Type B pancreatic cell (in vitro differentiated cells): ENCODE data around the gene CDRT4. TPM values are rescaled to one million over a fixed set of nuclear protein-coding genes. Genes with fewer than 3 reads are reported as not detected.

Experiments used
- DNase-seq: peaks from one replicate; pipeline ENCODE4 v3.0.0; 2021; ENCODE audit warnings: mixed read lengths; ENCODE audit not compliant: unreplicated experiment; ENCODE audit errors: extremely low spot score
- H3K27ac Mint-ChIP-seq: 2 replicates; pipeline ENCODE4 v1.8.0; 2021; ENCODE audit warnings: mild to moderate bottlenecking, mixed read lengths
- H3K27me3 Mint-ChIP-seq: 2 replicates; pipeline ENCODE4 v1.8.0; 2021; ENCODE audit warnings: mixed read lengths
- H3K36me3 Mint-ChIP-seq: 2 replicates; pipeline ENCODE4 v1.8.0; 2021; ENCODE audit warnings: mixed read lengths
- H3K4me1 Mint-ChIP-seq: one replicate; pipeline ENCODE4 v1.8.0; 2021; ENCODE audit warnings: mixed read lengths; ENCODE audit not compliant: unreplicated experiment
- H3K4me3 Mint-ChIP-seq: 2 replicates; pipeline ENCODE4 v1.8.0; 2021; ENCODE audit warnings: mild to moderate bottlenecking, mixed read lengths
- H3K9me3 Mint-ChIP-seq: 2 replicates; pipeline ENCODE4 v1.8.0; 2021; ENCODE audit warnings: mixed read lengths
- total RNA-seq: library from RNA; stranded (reverse); gene quantifications from 2 replicates; pipeline ENCODE4 v1.2.1, GENCODE V29; 2021; ENCODE audit warnings: low replicate concordance
- TF ChIP-seq, protein P1 (sequence below): fragments of 200-600 bp; sonication (generic); conservative IDR thresholded peaks from 2 replicates; pipeline ENCODE4 v1.5.0; 2021; ENCODE audit warnings: antibody characterized with exemption, mild to moderate bottlenecking

CDRT4 gene
- total RNA-seq, 1 donor from 2014 or later: 12.9 TPM

DNA sequence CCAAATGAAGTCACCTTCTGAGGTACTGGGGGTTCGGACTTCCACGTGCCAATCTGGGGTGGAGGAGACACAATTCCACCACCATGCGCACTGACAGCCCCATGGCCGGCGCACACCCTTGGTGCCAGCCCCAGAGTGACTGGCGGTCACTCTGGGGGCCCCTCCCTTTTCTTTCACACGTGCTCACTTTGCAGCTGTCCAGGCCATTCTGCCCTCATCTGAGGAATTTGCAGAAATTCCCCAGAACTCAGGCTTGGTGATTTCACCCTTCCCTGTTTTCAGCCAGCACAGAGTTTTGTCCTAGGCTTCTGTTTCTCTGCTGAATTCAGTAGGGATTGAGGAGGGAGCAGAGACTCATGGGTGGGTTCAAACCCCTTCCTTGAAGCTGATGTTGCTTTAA lies 54.8 kb downstream of the CDRT4 start:
- Mint-ChIP-seq H3K27ac (no peak overlapping the region), H3K27me3 (peaks cover 3% of the 10 kb centered on the region), H3K4me1 (no peaks in the 10 kb centered on the region), H3K4me3 (no peak overlapping the region), H3K36me3 (no peaks in the 10 kb centered on the region), H3K9me3 (no peaks in the 10 kb centered on the region)
- TF ChIP-seq, protein P1, sequence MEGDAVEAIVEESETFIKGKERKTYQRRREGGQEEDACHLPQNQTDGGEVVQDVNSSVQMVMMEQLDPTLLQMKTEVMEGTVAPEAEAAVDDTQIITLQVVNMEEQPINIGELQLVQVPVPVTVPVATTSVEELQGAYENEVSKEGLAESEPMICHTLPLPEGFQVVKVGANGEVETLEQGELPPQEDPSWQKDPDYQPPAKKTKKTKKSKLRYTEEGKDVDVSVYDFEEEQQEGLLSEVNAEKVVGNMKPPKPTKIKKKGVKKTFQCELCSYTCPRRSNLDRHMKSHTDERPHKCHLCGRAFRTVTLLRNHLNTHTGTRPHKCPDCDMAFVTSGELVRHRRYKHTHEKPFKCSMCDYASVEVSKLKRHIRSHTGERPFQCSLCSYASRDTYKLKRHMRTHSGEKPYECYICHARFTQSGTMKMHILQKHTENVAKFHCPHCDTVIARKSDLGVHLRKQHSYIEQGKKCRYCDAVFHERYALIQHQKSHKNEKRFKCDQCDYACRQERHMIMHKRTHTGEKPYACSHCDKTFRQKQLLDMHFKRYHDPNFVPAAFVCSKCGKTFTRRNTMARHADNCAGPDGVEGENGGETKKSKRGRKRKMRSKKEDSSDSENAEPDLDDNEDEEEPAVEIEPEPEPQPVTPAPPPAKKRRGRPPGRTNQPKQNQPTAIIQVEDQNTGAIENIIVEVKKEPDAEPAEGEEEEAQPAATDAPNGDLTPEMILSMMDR: no peak
- no peak for DNase-seq

- Mint-ChIP-seq H3K9me3 (no peaks in the 10 kb centered on the region), H3K27ac (no peak overlapping the region), H3K27me3 (peaks cover 3% of the 10 kb centered on the region), H3K4me3 (no peak overlapping the region), H3K36me3 (no peaks in the 10 kb centered on the region), H3K4me1 (no peaks in the 10 kb centered on the region)
- DNase-seq: no peak
- TF ChIP-seq, protein P1: no peak
Measured at GRCh38 chr17:15411384-15412198, 55.8 kb downstream of the CDRT4 start.

DNA sequence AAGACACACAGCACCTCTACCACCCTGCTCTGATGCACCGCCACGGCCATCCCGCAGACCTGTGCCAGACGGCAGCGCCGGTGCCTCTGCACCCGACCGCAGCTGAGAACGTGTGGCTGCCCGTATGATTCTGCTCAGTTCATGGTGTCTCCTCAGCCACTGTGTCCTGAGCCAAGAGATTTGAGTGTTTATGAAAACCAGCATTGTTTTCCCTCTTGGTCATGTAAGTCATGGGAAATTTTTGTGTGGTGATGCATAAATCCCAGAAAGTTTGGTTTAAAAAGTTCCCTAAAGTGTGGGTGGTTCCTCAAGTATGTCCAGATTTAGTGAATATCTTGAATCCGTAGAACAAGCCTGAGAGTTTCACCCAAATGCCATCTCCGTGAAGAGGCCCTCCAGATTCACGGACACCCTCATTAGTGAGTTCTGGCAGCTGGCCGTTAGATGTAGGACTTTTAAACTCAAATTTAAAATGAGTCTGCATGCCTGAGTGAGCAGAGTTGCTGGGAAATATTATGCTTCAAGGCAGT lies 57.6 kb downstream of the CDRT4 start:
- Mint-ChIP-seq H3K9me3 (no peaks in the 10 kb centered on the region), H3K4me3 (no peak overlapping the region), H3K27ac (no peak overlapping the region)

DNA sequence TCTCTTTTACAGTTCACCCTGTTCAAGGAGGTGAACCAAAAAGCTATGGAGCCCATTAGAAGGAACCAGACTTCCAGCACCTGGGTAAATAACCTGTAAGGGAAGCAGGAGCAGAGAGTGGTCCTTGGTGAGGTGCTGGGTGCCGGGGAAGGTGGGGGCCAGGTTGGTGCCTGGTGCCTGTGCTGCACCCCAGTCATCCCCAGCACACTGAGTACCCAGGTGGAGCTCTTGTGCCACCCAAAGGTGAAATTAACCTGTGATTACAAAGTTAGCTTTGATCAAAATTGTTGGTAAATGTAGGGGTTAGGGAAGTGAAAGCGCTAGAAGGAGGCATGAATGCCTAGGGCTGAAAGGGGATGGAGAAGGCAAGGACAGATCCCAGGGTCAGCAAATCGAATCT lies 58.6 kb downstream of the CDRT4 start:
- H3K27me3 Mint-ChIP-seq: peaks cover 3% of the 10 kb centered on the region
- no peak for DNase-seq
- no peaks in the 10 kb centered on the region for H3K9me3 Mint-ChIP-seq
- no peak overlapping the region for H3K4me3 Mint-ChIP-seq
- no peaks in the 10 kb centered on the region for H3K36me3 Mint-ChIP-seq
- no peak overlapping the region for H3K27ac Mint-ChIP-seq
- TF ChIP-seq, protein P1: no peak
- H3K4me1 Mint-ChIP-seq: peaks cover 4% of the 10 kb centered on the region

More for the DNA sequence above, 57.6 kb downstream of the CDRT4 start:
- DNase-seq: no peak
- no peaks in the 10 kb centered on the region for H3K36me3 Mint-ChIP-seq
- H3K4me1 Mint-ChIP-seq: no peaks in the 10 kb centered on the region
- peaks cover 3% of the 10 kb centered on the region for H3K27me3 Mint-ChIP-seq
- TF ChIP-seq, protein P1: no peak

DNA sequence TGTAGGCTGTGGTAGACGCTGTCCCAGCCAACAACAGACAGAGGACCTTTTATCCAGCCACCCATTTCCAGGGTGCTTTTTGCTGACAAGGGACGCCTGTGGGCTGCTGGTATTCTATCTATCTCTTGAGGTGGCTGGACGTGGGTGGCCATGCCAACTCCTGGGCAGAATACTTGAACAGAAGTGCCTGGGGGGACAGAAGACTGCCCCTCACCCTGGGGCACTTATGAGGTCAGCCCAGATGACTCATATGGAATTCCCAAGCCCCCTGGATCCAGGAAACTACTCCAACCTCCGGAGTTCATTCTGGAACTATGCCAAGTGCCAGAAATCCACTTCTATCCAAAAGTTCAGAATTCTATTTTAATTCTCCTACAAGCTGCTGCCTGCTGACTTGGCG lies 61.3 kb downstream of the CDRT4 start:
- Mint-ChIP-seq H3K36me3 (no peaks in the 10 kb centered on the region), H3K4me3 (no peak overlapping the region), H3K4me1 (peaks cover 4% of the 10 kb centered on the region), H3K27ac (no peak overlapping the region), H3K27me3 (no peaks in the 10 kb centered on the region), H3K9me3 (no peaks in the 10 kb centered on the region)
- TF ChIP-seq, protein P1: no peak
- no peak for DNase-seq
